B cell (primary cell): ENCODE measurements around the gene B4GALT3. TPM values are rescaled to one million over a fixed set of nuclear protein-coding genes. Genes with fewer than 3 reads are reported as not detected.

Experiments
- ATAC-seq: fragments of 200-7000 bp; cut with Tn5 transposase; one replicate; pipeline ENCODE4 v1.10.0; 2021; ENCODE audit warnings: low read depth, mild to moderate bottlenecking, moderate number of reproducible peaks, moderate library complexity
- CTCF ChIA-PET: fragments of 350-600 bp; sonication (Branson Sonifier 250); formaldehyde crosslinking; loops from one replicate; lab custom pipeline; 2021; ENCODE audit warnings: antibody characterized with exemption, inconsistent platforms; lab: Charles Lee
- POLR2A ChIA-PET: fragments of 350-600 bp; sonication (Branson Sonifier 250); formaldehyde crosslinking; loops from one replicate; lab custom pipeline; 2021; ENCODE audit warnings: antibody characterized with exemption; lab: Charles Lee
- DNase-seq: peaks from one replicate; pipeline ENCODE4 v3.0.0; 2013
- H2AFZ ChIP-seq: 2 replicates; pipeline ENCODE4 v1.6.1; 2012; ENCODE audit warnings: mild to moderate bottlenecking, low read depth, low read length; ENCODE audit not compliant: insufficient read depth, poor library complexity, severe bottlenecking
- H3K27ac ChIP-seq, 2 donors: 1 replicate in 1 of 2; 2 replicates in 1 of 2; pipeline ENCODE4 v1.5.1; 2012 to 2013; ENCODE audit warnings: low read length in 2 of 2, mild to moderate bottlenecking in 2 of 2, moderate library complexity in 1 of 2
- H3K27me3 ChIP-seq, 4 experiments: fragments of 200-600 bp in 1 of 4; sonication (generic) in 1 of 4; replicated peaks in 1 of 4; 1 replicate in 2 of 4; 2 replicates in 2 of 4; pipeline versions ENCODE4 v1.6.1 to v1.7.0; 2013 to 2016; ENCODE audit warnings: low read length in 3 of 4, mild to moderate bottlenecking in 2 of 4, mixed read lengths in 1 of 4, moderate library complexity in 1 of 4; ENCODE audit not compliant: insufficient read depth in 4 of 4, control insufficient read depth in 3 of 4; ENCODE audit errors: control extremely low read depth in 1 of 4
- H3K36me3 ChIP-seq, 2 experiments: replicated peaks in 1 of 2; 1 replicate in 1 of 2; 2 replicates in 1 of 2; pipeline versions ENCODE4 v1.6.1 to v1.7.1; 2013; ENCODE audit warnings: low read length in 1 of 2; ENCODE audit not compliant: insufficient read depth in 2 of 2, control insufficient read depth in 1 of 2; ENCODE audit errors: control extremely low read depth in 1 of 2, extremely low read depth in 1 of 2
- H3K4me1 ChIP-seq, 2 donors: fragments of 200-600 bp in 1 of 2; sonication (generic) in 1 of 2; 1 replicate in 1 of 2; 2 replicates in 1 of 2; pipeline versions ENCODE4 v1.5.1 to v1.6.1; 2013 to 2017; ENCODE audit warnings: low read length in 2 of 2; ENCODE audit not compliant: control insufficient read depth in 2 of 2, insufficient read depth in 2 of 2
- H3K4me2 ChIP-seq: replicated peaks from 2 replicates; pipeline ENCODE3; 2012; ENCODE audit warnings: mild to moderate bottlenecking, low read depth, low read length; ENCODE audit not compliant: poor library complexity, severe bottlenecking
- H3K4me3 ChIP-seq, 5 experiments: fragments of 200-600 bp in 1 of 5; sonication (generic) in 1 of 5; 1 replicate in 3 of 5; 2 replicates in 2 of 5; pipeline versions ENCODE4 v1.5.1 to v1.7.0; 2011 to 2016; ENCODE audit warnings: low read length in 4 of 5, mild to moderate bottlenecking in 4 of 5, low read depth in 2 of 5, control low read depth in 1 of 5, moderate library complexity in 1 of 5; ENCODE audit not compliant: insufficient read depth in 1 of 5; ENCODE audit errors: control extremely low read depth in 1 of 5, extremely low read depth in 1 of 5
- H3K79me2 ChIP-seq: fragments of 200-600 bp; sonication (generic); one replicate; pipeline ENCODE4 v1.6.0; 2016; ENCODE audit warnings: low read length; ENCODE audit not compliant: control insufficient read depth, insufficient read depth
- H3K9ac ChIP-seq: fragments of 200-600 bp; sonication (generic); 2 replicates; pipeline ENCODE4 v1.6.1; 2017; ENCODE audit warnings: mild to moderate bottlenecking, low read length, moderate library complexity
- H3K9me3 ChIP-seq, 3 donors: one replicate each; pipeline versions ENCODE4 v1.6.1 to v1.7.1; 2013; ENCODE audit warnings: low read length in 2 of 3; ENCODE audit not compliant: control insufficient read depth in 2 of 3, insufficient read depth in 1 of 3; ENCODE audit errors: control extremely low read depth in 1 of 3
- H4K20me1 ChIP-seq: 2 replicates; pipeline ENCODE4 v1.6.0; 2012; ENCODE audit warnings: mild to moderate bottlenecking, low read length; ENCODE audit not compliant: insufficient read depth, control insufficient read depth, poor library complexity, severe bottlenecking
- H3K27ac Mint-ChIP-seq: one replicate; pipeline ENCODE4 v1.8.0; 2021; ENCODE audit warnings: mixed read lengths
- H3K27me3 Mint-ChIP-seq: one replicate; pipeline ENCODE4 v1.8.0; 2021; ENCODE audit warnings: mixed read lengths
- H3K4me1 Mint-ChIP-seq: one replicate; pipeline ENCODE4 v1.8.0; 2021; ENCODE audit warnings: mixed read lengths
- H3K4me3 Mint-ChIP-seq: one replicate; pipeline ENCODE4 v1.8.0; 2021; ENCODE audit warnings: mixed read lengths
- H3K9me3 Mint-ChIP-seq: one replicate; pipeline ENCODE4 v1.8.0; 2022; ENCODE audit warnings: mixed read lengths; ENCODE audit not compliant: insufficient read depth
- EZH2 ChIP-seq: IDR thresholded peaks from 2 replicates; pipeline ENCODE4 v1.6.1; 2012; ENCODE audit warnings: borderline replicate concordance, low read depth, mild to moderate bottlenecking, moderate library complexity, low read length; ENCODE audit not compliant: insufficient read depth, poor library complexity, severe bottlenecking
- WGBS: methylation state at CpG from one replicate; pipeline ENCODE4 v1.1.5; 2013; ENCODE audit warnings: missing lambda C conversion rate; ENCODE audit not compliant: insufficient coverage; 5-methylcytosine and 5-hydroxymethylcytosine counted together
- intact Hi-C: fragments of 100-400 bp; cut with micrococcal nuclease; formaldehyde crosslinking; loops from one replicate; pipeline ENCODE4 v1.10.0; 2022
- polyA plus RNA-seq: library from polyadenylated mRNA; depleted of rRNA; stranded (reverse); fragments of >200 nt; gene quantifications from 2 replicates; pipeline ENCODE4 v1.2.3, GENCODE V29; 2012
- total RNA-seq, 2 donors: library from RNA; stranded (reverse); fragments of 120-200 nt in 1 of 2; gene quantifications; 1 replicate in 1 of 2; 2 replicates in 1 of 2; pipeline versions ENCODE4 v1.2.3 to v1.2.4, GENCODE V29; 2013 to 2022
- TF ChIP-seq, protein P1 (sequence below): fragments of 200-600 bp; IDR thresholded peaks from one replicate; pipeline ENCODE4 v1.8.0; 2022; ENCODE audit warnings: antibody characterized with exemption, mild to moderate bottlenecking

B4GALT3 gene
- total and polyA plus RNA-seq, 2 donors (not counting 1 experiment from before 2014, with no cell fraction given) = 37.6 to 59.6 TPM

DNA sequence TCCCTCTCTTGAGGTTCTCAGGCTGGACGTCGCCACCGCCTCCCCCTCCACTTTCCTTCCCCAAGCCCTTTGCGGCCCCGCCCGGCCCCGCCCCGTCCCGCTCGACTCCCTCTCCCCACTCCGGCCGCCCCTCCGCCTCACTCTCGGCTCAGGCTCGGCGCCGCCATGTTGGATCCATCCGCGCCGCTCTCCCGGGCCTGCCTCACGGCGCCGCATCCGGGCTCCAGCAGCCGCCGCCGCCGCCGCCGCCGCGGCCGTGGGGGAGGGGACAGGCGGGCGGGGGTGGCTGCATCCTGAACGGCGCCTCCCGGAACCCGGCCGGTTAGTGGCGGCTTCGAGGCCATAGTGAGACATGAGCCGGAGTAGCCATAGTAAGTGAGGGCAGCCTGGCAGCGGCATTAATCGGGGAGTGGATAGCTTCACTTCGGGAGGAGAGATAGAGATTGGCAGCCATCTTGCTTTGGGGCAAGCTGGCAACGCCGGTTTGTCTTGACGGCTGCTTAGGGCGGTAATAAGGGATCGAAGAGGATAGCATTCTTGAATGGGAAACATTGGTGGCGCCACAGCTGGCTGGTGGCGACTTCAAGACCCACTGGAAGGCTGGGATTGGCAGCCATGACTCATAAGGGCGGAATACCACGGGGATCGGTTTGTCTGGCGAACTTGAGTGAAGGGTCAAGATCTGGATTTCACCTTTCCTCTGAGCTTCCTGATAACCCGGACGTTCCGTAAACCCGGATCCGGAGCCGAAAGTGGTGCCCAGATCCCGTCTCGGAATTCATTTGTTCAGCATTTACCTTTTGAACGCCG, 44.7 kb downstream of the B4GALT3 start, which contains the start of gene DEDD:
Gene DEDD, minus strand, starts transcription at position 258 of the 810 bp plus-strand sequence. CDS start 8,205 bp downstream, outside the sequence.
- CTCF ChIA-PET = interaction anchor here (0.6 to 10.0 kb wide), 10 partner anchors 14 to 940 kb away, joined by 3 to 82 read pairs (median 4); partner anchors contain the start of genes ARHGAP30, NIT1, PFDN2 and PPOX
- Histone ChIP-seq H3K4me2 (peak within 1 kb of the TSS; percentile 98), H3K36me3 (peaks cover 1 to 23% of the 10 kb centered on the region in 2 experiments), H2AFZ (peak within 1 kb of the TSS; percentile 89), H3K4me1 (peaks cover 18 to 27% of the 10 kb centered on the region in 2 donors), H3K9me3 (no peaks in the 10 kb centered on the region), H3K4me3 (peak within 1 kb of the TSS; percentile 85 to 100 (median 92)), H3K9ac (peak within 1 kb of the TSS; percentile 82), H3K79me2 (peaks cover 51% of the 10 kb centered on the region), H3K27ac (peak within 1 kb of the TSS; percentile 83 to 89), H3K27me3 (no peaks in the 10 kb centered on the region), H4K20me1 (no peaks in the 10 kb centered on the region)
- peak; percentile 91 for ATAC-seq
- TF ChIP-seq, protein P1, sequence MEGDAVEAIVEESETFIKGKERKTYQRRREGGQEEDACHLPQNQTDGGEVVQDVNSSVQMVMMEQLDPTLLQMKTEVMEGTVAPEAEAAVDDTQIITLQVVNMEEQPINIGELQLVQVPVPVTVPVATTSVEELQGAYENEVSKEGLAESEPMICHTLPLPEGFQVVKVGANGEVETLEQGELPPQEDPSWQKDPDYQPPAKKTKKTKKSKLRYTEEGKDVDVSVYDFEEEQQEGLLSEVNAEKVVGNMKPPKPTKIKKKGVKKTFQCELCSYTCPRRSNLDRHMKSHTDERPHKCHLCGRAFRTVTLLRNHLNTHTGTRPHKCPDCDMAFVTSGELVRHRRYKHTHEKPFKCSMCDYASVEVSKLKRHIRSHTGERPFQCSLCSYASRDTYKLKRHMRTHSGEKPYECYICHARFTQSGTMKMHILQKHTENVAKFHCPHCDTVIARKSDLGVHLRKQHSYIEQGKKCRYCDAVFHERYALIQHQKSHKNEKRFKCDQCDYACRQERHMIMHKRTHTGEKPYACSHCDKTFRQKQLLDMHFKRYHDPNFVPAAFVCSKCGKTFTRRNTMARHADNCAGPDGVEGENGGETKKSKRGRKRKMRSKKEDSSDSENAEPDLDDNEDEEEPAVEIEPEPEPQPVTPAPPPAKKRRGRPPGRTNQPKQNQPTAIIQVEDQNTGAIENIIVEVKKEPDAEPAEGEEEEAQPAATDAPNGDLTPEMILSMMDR = no peak
- TF ChIP-seq EZH2 = no peak
- POLR2A ChIA-PET = interaction anchor here (0.5 to 2.3 kb wide), 8 partner anchors 15 to 114 kb away, joined by 3 to 12 read pairs (median 5); partner anchors contain the start of genes ARHGAP30, NIT1, PFDN2 and PPOX
- Mint-ChIP-seq H3K27ac (no peak within 1 kb of the TSS), H3K9me3 (no peaks in the 10 kb centered on the region), H3K4me3 (no peak within 1 kb of the TSS), H3K27me3 (no peaks in the 10 kb centered on the region), H3K4me1 (peaks cover 41% of the 10 kb centered on the region)
- intact Hi-C loops = loop anchor here (1.0 to 10.0 kb wide), 11 partner anchors 14 to 418 kb away; partner anchors contain the start of genes ARHGAP30, CD48, KLHDC9 and NDUFS2
- peak; percentile 96 for DNase-seq
- under 1% methylated on average over 54 of the region's 68 CpGs for WGBS
